ENCODE measurements around the gene ZNF3. TPM values are rescaled to one million over a fixed set of nuclear protein-coding genes. Genes with fewer than 3 reads are reported as not detected.
A peak's percentile ranks its signal among the peaks of the same experiment; 100 is the strongest.

ZNF3 gene
- total and polyA plus RNA-seq, 9 of the 15 experiments (the other 6 are each of a cell fraction or from before 2014, with no cell fraction given), result 30.0 to 64.9 (median 51.5) TPM

DNA sequence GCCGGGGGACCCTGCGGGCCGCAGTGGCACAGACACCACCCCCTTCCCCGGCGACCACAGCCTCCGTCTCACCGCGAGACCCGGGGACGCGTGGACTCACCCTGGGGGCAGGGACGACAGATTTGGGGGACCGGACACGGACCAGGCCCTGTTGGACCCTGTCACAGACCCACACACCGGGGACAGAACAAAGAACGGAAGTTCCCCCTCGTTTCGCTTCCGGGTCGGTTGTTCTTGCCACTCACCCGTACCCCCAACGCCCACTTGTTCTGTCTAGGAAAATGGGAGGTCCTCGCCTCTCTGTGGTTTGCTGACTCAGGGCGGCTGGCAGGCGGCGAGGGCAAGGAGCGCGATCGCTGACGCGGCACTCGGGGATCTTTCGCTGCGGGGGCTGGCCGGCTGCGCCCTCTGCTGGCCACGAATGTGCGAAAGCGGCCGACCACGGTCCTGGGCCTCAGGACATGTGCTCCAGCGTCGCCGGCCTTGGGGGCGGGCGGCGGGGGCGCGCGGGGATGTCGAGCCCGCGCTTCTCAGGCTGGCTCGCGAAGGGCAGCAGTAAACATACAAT lies at the start of gene ZNF3 (continued):
- TF ChIP-seq NFIC (IDR thresholded peaks at IDR 0.05) (peak; percentile 91), PRPF4 (IDR thresholded peaks at IDR 0.05; ENCODE audit: insufficient read depth, low read depth, low read length, poor library complexity, severe bottlenecking) (peak; percentile 34), ZNF766 (CRISPR knock-in tag; conservative IDR thresholded peaks at IDR 0.05) (no peak), PHF21A (IDR thresholded peaks at IDR 0.05; ENCODE audit: borderline replicate concordance, low read depth) (peak; percentile 37; the same call in 1 of the 2 replicates), ELF1 (tag; IDR thresholded peaks at IDR 0.05) (peak; percentile 71), MECOM (CRISPR knock-in tag; IDR thresholded peaks at IDR 0.05) (no peak), TAF7 (tag; IDR thresholded peaks at IDR 0.05) (peak; percentile 82), ZKSCAN1 (IDR thresholded peaks at IDR 0.05; ENCODE audit: low read depth, low read length) (peak; percentile 75), MYC (IDR thresholded peaks at IDR 0.05; ENCODE audit: low read depth, low read length) (peak; percentile 100), MYC (CRISPR knock-in tag; IDR thresholded peaks at IDR 0.05; ENCODE audit: borderline replicate concordance, low read depth) (peak; percentile 80; the same call in 1 of the 2 replicates)
- TF ChIP-seq, protein P1, sequence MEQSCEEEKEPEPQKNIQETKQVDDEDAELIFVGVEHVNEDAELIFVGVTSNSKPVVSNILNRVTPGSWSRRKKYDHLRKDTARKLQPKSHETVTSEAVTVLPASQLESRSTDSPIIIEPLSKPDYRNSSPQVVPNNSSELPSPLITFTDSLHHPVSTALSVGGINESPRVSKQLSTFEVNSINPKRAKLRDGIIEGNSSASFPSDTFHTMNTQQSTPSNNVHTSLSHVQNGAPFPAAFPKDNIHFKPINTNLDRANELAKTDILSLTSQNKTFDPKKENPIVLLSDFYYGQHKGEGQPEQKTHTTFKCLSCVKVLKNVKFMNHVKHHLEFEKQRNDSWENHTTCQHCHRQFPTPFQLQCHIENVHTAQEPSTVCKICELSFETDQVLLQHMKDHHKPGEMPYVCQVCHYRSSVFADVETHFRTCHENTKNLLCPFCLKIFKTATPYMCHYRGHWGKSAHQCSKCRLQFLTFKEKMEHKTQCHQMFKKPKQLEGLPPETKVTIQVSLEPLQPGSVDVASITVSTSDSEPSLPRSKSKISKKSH (CRISPR knock-in tag; IDR thresholded peaks at IDR 0.05), result no peak
- TF ChIP-seq, protein P2, sequence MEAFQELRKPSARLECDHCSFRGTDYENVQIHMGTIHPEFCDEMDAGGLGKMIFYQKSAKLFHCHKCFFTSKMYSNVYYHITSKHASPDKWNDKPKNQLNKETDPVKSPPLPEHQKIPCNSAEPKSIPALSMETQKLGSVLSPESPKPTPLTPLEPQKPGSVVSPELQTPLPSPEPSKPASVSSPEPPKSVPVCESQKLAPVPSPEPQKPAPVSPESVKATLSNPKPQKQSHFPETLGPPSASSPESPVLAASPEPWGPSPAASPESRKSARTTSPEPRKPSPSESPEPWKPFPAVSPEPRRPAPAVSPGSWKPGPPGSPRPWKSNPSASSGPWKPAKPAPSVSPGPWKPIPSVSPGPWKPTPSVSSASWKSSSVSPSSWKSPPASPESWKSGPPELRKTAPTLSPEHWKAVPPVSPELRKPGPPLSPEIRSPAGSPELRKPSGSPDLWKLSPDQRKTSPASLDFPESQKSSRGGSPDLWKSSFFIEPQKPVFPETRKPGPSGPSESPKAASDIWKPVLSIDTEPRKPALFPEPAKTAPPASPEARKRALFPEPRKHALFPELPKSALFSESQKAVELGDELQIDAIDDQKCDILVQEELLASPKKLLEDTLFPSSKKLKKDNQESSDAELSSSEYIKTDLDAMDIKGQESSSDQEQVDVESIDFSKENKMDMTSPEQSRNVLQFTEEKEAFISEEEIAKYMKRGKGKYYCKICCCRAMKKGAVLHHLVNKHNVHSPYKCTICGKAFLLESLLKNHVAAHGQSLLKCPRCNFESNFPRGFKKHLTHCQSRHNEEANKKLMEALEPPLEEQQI (IDR thresholded peaks at IDR 0.05), result no peak
- TF ChIP-seq, protein P3, sequence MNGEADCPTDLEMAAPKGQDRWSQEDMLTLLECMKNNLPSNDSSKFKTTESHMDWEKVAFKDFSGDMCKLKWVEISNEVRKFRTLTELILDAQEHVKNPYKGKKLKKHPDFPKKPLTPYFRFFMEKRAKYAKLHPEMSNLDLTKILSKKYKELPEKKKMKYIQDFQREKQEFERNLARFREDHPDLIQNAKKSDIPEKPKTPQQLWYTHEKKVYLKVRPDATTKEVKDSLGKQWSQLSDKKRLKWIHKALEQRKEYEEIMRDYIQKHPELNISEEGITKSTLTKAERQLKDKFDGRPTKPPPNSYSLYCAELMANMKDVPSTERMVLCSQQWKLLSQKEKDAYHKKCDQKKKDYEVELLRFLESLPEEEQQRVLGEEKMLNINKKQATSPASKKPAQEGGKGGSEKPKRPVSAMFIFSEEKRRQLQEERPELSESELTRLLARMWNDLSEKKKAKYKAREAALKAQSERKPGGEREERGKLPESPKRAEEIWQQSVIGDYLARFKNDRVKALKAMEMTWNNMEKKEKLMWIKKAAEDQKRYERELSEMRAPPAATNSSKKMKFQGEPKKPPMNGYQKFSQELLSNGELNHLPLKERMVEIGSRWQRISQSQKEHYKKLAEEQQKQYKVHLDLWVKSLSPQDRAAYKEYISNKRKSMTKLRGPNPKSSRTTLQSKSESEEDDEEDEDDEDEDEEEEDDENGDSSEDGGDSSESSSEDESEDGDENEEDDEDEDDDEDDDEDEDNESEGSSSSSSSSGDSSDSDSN (IDR thresholded peaks at IDR 0.05; ENCODE audit: borderline replicate concordance in 1 of 2, low read depth in 2 of 2, low read length in 2 of 2), result peak; percentile 49 to 90; a peak in 3 of 4 replicates
- TF ChIP-seq, protein P4, sequence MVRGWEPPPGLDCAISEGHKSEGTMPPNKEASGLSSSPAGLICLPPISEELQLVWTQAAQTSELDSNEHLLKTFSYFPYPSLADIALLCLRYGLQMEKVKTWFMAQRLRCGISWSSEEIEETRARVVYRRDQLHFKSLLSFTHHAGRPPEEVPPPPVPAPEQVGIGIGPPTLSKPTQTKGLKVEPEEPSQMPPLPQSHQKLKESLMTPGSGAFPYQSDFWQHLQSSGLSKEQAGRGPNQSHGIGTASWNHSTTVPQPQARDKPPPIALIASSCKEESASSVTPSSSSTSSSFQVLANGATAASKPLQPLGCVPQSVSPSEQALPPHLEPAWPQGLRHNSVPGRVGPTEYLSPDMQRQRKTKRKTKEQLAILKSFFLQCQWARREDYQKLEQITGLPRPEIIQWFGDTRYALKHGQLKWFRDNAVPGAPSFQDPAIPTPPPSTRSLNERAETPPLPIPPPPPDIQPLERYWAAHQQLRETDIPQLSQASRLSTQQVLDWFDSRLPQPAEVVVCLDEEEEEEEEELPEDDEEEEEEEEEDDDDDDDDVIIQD (CRISPR knock-in tag; IDR thresholded peaks at IDR 0.05), result no peak
- TF ChIP-seq, protein P5, sequence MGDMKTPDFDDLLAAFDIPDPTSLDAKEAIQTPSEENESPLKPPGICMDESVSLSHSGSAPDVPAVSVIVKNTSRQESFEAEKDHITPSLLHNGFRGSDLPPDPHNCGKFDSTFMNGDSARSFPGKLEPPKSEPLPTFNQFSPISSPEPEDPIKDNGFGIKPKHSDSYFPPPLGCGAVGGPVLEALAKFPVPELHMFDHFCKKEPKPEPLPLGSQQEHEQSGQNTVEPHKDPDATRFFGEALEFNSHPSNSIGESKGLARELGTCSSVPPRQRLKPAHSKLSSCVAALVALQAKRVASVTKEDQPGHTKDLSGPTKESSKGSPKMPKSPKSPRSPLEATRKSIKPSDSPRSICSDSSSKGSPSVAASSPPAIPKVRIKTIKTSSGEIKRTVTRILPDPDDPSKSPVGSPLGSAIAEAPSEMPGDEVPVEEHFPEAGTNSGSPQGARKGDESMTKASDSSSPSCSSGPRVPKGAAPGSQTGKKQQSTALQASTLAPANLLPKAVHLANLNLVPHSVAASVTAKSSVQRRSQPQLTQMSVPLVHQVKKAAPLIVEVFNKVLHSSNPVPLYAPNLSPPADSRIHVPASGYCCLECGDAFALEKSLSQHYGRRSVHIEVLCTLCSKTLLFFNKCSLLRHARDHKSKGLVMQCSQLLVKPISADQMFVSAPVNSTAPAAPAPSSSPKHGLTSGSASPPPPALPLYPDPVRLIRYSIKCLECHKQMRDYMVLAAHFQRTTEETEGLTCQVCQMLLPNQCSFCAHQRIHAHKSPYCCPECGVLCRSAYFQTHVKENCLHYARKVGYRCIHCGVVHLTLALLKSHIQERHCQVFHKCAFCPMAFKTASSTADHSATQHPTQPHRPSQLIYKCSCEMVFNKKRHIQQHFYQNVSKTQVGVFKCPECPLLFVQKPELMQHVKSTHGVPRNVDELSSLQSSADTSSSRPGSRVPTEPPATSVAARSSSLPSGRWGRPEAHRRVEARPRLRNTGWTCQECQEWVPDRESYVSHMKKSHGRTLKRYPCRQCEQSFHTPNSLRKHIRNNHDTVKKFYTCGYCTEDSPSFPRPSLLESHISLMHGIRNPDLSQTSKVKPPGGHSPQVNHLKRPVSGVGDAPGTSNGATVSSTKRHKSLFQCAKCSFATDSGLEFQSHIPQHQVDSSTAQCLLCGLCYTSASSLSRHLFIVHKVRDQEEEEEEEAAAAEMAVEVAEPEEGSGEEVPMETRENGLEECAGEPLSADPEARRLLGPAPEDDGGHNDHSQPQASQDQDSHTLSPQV (IDR thresholded peaks at IDR 0.05), result peak; percentile 78
